CD14-positive monocyte (primary cell): ENCODE results near the gene NFRKB. TPM values are rescaled to one million over a fixed set of nuclear protein-coding genes. Genes with fewer than 3 reads are reported as not detected.

ENCODE experiments used
- DNase-seq, 3 donors: peaks; one replicate each; pipeline ENCODE4 v3.0.0-alpha.2; 2011 to 2022
- H2AFZ ChIP-seq: 2 replicates; pipeline ENCODE4 v1.6.0; 2012; ENCODE audit warnings: mild to moderate bottlenecking, low read depth, low read length, inconsistent platforms; ENCODE audit not compliant: insufficient read depth, poor library complexity, severe bottlenecking
- H3K27ac ChIP-seq, 2 donors: 1 replicate in 1 of 2; 2 replicates in 1 of 2; pipeline ENCODE4 v1.5.1; 2012 to 2013; ENCODE audit warnings: low read length in 2 of 2, control low read depth in 1 of 2, inconsistent platforms in 1 of 2, low read depth in 1 of 2, mild to moderate bottlenecking in 1 of 2
- H3K27me3 ChIP-seq, 2 donors: one replicate each; pipeline versions ENCODE4 v1.6.0 to v1.6.1; 2011 to 2013; ENCODE audit warnings: low read length in 2 of 2; ENCODE audit not compliant: control insufficient read depth in 2 of 2, insufficient read depth in 2 of 2
- H3K36me3 ChIP-seq, 2 donors: replicated peaks in 1 of 2; 1 replicate in 1 of 2; 2 replicates in 1 of 2; pipeline versions ENCODE4 v1.5.1 to v1.6.1; 2012 to 2013; ENCODE audit warnings: low read length in 2 of 2, control low read depth in 1 of 2, inconsistent platforms in 1 of 2, mild to moderate bottlenecking in 1 of 2; ENCODE audit not compliant: insufficient read depth in 2 of 2, control insufficient read depth in 1 of 2
- H3K4me1 ChIP-seq, 2 donors: 1 replicate in 1 of 2; 2 replicates in 1 of 2; pipeline versions ENCODE4 v1.5.1 to v1.6.1; 2012 to 2013; ENCODE audit warnings: low read length in 2 of 2, control low read depth in 1 of 2, inconsistent platforms in 1 of 2, mild to moderate bottlenecking in 1 of 2, moderate library complexity in 1 of 2; ENCODE audit not compliant: insufficient read depth in 2 of 2, control insufficient read depth in 1 of 2
- H3K4me2 ChIP-seq: replicated peaks from 2 replicates; pipeline ENCODE3; 2012; ENCODE audit warnings: low read length, moderate library complexity, mild to moderate bottlenecking; ENCODE audit not compliant: poor library complexity, severe bottlenecking; ENCODE audit errors: extremely low read depth
- H3K4me3 ChIP-seq, 3 experiments: fragments of 200-600 bp in 1 of 3; sonication (generic) in 1 of 3; replicated peaks in 1 of 3; 1 replicate in 2 of 3; 2 replicates in 1 of 3; pipeline ENCODE4 v1.5.1; 2011 to 2013; ENCODE audit warnings: low read length in 3 of 3, mild to moderate bottlenecking in 3 of 3, control low read depth in 2 of 3, low read depth in 2 of 3, inconsistent platforms in 1 of 3, moderate library complexity in 1 of 3
- H3K79me2 ChIP-seq: 2 replicates; pipeline ENCODE4 v1.6.0; 2012; ENCODE audit warnings: mild to moderate bottlenecking, control low read depth, inconsistent platforms, low read length, moderate library complexity; ENCODE audit not compliant: insufficient read depth
- H3K9ac ChIP-seq: 2 replicates; pipeline ENCODE4 v1.6.0; 2017; ENCODE audit warnings: low read length, mild to moderate bottlenecking; ENCODE audit not compliant: insufficient read depth, poor library complexity, severe bottlenecking
- H3K9me3 ChIP-seq, 2 donors: replicated peaks in 1 of 2; 1 replicate in 1 of 2; 2 replicates in 1 of 2; pipeline versions ENCODE4 v1.5.1 to v1.6.1; 2012 to 2013; ENCODE audit warnings: low read length in 2 of 2, control low read depth in 1 of 2; ENCODE audit not compliant: control insufficient read depth in 1 of 2, insufficient read depth in 1 of 2
- H4K20me1 ChIP-seq: 2 replicates; pipeline ENCODE4 v1.6.0; 2012; ENCODE audit warnings: mild to moderate bottlenecking, low read length, control low read depth, moderate library complexity; ENCODE audit not compliant: insufficient read depth
- H3K27ac Mint-ChIP-seq, 7 donors: one replicate each; pipeline ENCODE4 v1.8.0; 2020; ENCODE audit warnings: mild to moderate bottlenecking in 7 of 7, mixed read lengths in 7 of 7, moderate library complexity in 6 of 7, inconsistent platforms in 2 of 7
- H3K27me3 Mint-ChIP-seq, 3 donors: one replicate each; pipeline ENCODE4 v1.8.0; 2021 to 2022; ENCODE audit warnings: low read depth in 3 of 3, mild to moderate bottlenecking in 3 of 3, mixed read lengths in 3 of 3, moderate library complexity in 3 of 3, inconsistent platforms in 1 of 3
- H3K36me3 Mint-ChIP-seq, 2 donors: one replicate each; pipeline ENCODE4 v1.8.0; 2020; ENCODE audit warnings: mixed read lengths in 2 of 2, inconsistent platforms in 1 of 2, mild to moderate bottlenecking in 1 of 2
- H3K4me1 Mint-ChIP-seq: one replicate; pipeline ENCODE4 v1.8.0; 2020; ENCODE audit warnings: mild to moderate bottlenecking, mixed read lengths
- H3K4me3 Mint-ChIP-seq, 2 donors: one replicate each; pipeline ENCODE4 v1.8.0; 2020; ENCODE audit warnings: mild to moderate bottlenecking in 2 of 2, mixed read lengths in 2 of 2, moderate library complexity in 1 of 2
- H3K9me3 Mint-ChIP-seq, 7 donors: one replicate each; pipeline ENCODE4 v1.8.0; 2020 to 2022; ENCODE audit warnings: mixed read lengths in 7 of 7, mild to moderate bottlenecking in 6 of 7, moderate library complexity in 6 of 7, inconsistent platforms in 2 of 7
- CTCF ChIP-seq: fragments of 200-600 bp; IDR thresholded peaks from one replicate; pipeline ENCODE4 v1.8.0; 2022; ENCODE audit warnings: antibody characterized with exemption, mild to moderate bottlenecking
- WGBS: methylation state at CpG from one replicate; pipeline ENCODE4 v1.1.5; 2013; ENCODE audit warnings: missing lambda C conversion rate; ENCODE audit not compliant: insufficient coverage; 5-methylcytosine and 5-hydroxymethylcytosine counted together
- intact Hi-C, 2 donors: fragments of 100-400 bp; cut with micrococcal nuclease; formaldehyde crosslinking; loops; one replicate each; pipeline versions ENCODE4 v1.15.0 to v1.15.1; 2023
- polyA plus RNA-seq, 3 donors: library from polyadenylated mRNA; depleted of rRNA in 1 of 3; unstranded in 2 of 3; stranded (reverse) in 1 of 3; fragments of 300-500 nt in 2 of 3; fragments of >200 nt in 1 of 3; fragmentation: Illumina TruSeq in 2 of 3; gene quantifications; 1 replicate in 2 of 3; 2 replicates in 1 of 3; pipeline ENCODE4 v1.2.3, GENCODE V29; 2012 to 2021

NFRKB gene
- polyA plus RNA-seq, 3 donors, result 5.8 to 25.6 (median 9.1) TPM

GRCh38 chr11:129884581-129884980 is 10.8 kb downstream of the NFRKB start:
- no peaks in the 10 kb centered on the region for H3K4me1 Mint-ChIP-seq
- no peaks in the 10 kb centered on the region for H3K79me2 ChIP-seq
- peaks cover 0 to 2% (median 0%) of the 10 kb centered on the region in 7 donors for H3K9me3 Mint-ChIP-seq
- H3K4me2 ChIP-seq, result no peak overlapping the region
- H3K27me3 Mint-ChIP-seq, result no peaks in the 10 kb centered on the region
- DNase-seq, result no peak
- WGBS, result 96% methylated on average over 4 of the region's 8 CpGs
- no peak overlapping the region for H2AFZ ChIP-seq
- no peak overlapping the region for H3K4me3 Mint-ChIP-seq
- peak overlapping the region in 1 of 7 donors; percentile 13 for H3K27ac Mint-ChIP-seq
- H3K9ac ChIP-seq, result no peak overlapping the region
- H3K27ac ChIP-seq, result no peak overlapping the region
- TF ChIP-seq CTCF, result no peak
- no peak overlapping the region for H3K4me3 ChIP-seq
- no peaks in the 10 kb centered on the region for H3K4me1 ChIP-seq
- H3K27me3 ChIP-seq, result no peaks in the 10 kb centered on the region
- H3K36me3 Mint-ChIP-seq, result peaks cover 92 to 100% of the 10 kb centered on the region in 2 donors
- H4K20me1 ChIP-seq, result no peaks in the 10 kb centered on the region
- intact Hi-C loops, result no loop called here
- no peaks in the 10 kb centered on the region for H3K9me3 ChIP-seq
- peaks cover 97 to 100% of the 10 kb centered on the region in 2 donors for H3K36me3 ChIP-seq

DNA sequence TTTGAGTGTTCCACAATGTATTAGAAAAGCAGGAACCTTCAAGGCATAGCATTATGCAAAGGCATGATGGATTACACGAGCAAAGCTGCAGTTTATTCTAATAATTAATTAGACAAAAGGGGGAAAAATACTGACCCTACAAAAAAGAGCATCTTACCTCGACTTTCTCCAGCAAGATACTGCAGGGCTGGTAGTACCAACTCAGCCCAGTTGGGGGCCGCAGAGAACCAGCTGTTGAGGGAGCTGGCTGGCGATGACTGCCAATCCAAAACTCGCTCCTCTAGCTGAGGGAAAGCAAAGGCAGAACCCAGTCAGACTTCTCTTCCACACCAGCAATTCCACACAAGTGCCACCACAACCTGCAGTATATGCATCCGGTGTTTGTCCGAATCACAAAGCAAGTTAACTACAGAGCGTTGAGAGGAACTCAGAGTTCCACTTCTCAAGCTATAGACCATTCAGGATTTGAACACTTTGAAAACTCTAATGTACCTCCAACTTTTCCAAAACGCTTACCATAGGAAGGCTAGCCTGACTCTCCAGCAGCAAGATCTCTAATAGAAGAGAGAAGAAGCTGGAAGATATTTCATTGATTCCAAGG is 13.7 kb downstream of the NFRKB start:
- Mint-ChIP-seq H3K9me3 (peaks cover 0 to 2% (median 0%) of the 10 kb centered on the region in 7 donors), H3K36me3 (peaks cover 96 to 100% of the 10 kb centered on the region in 2 donors), H3K4me3 (no peak overlapping the region), H3K4me1 (no peaks in the 10 kb centered on the region), H3K27me3 (no peaks in the 10 kb centered on the region), H3K27ac (no peak overlapping the region)
- no peaks in the 10 kb centered on the region for H3K79me2 ChIP-seq
- no peaks in the 10 kb centered on the region for H3K4me1 ChIP-seq
- no peaks in the 10 kb centered on the region for H3K9me3 ChIP-seq
- intact Hi-C loops, result no loop called here
- no peak overlapping the region for H3K4me3 ChIP-seq
- H4K20me1 ChIP-seq, result no peaks in the 10 kb centered on the region
- peaks cover 99 to 100% of the 10 kb centered on the region in 2 donors for H3K36me3 ChIP-seq
- H3K4me2 ChIP-seq, result no peak overlapping the region
- no peak overlapping the region for H3K27ac ChIP-seq
- DNase-seq, result peak in 1 of 3 donors; percentile 14
- 54% methylated on average over 4 of the region's 9 CpGs for WGBS
- H2AFZ ChIP-seq, result no peak overlapping the region
- peak; percentile 64 for TF ChIP-seq CTCF
- no peaks in the 10 kb centered on the region for H3K27me3 ChIP-seq
- H3K9ac ChIP-seq, result no peak overlapping the region
